Measurements from ENCODE around the gene GALNT5. TPM values are rescaled to one million over a fixed set of nuclear protein-coding genes. Genes with fewer than 3 reads are reported as not detected.

GALNT5 gene
- total and polyA plus RNA-seq, 10 of the 15 experiments (the other 5 are each of a cell fraction or from before 2014, with no cell fraction given) = under 0.01 to 0.25 (median 0.03) TPM; not detected in 4

DNA sequence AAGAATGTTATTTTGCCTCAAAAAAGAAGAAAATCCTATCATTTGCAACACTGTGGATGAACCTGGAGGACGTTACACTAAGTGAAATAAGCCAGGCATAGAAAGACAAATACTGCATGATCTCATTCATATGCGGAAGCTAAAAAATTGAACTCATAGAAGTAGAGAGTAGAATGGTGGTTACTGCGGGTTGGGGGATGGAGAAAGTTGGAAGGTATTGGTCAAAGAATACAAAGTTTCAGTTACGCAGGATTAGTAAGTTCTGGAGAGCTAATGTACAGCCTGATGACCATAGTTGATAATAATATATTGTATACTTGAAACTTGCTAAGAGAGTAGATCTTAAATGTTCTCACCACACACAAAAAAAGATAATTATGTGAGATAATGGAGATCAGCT is 5.0 kb upstream of the GALNT5 start (continued):
- TF ChIP-seq, protein P1, sequence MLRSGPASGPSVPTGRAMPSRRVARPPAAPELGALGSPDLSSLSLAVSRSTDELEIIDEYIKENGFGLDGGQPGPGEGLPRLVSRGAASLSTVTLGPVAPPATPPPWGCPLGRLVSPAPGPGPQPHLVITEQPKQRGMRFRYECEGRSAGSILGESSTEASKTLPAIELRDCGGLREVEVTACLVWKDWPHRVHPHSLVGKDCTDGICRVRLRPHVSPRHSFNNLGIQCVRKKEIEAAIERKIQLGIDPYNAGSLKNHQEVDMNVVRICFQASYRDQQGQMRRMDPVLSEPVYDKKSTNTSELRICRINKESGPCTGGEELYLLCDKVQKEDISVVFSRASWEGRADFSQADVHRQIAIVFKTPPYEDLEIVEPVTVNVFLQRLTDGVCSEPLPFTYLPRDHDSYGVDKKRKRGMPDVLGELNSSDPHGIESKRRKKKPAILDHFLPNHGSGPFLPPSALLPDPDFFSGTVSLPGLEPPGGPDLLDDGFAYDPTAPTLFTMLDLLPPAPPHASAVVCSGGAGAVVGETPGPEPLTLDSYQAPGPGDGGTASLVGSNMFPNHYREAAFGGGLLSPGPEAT (IDR thresholded peaks at IDR 0.05; ENCODE audit: low read depth) = no peak
- TF ChIP-seq TCF7 (IDR thresholded peaks at IDR 0.05; ENCODE audit: borderline replicate concordance) (0 out of 2 replicates have a peak, but pooled peaks have one; percentile 54), EED (IDR thresholded peaks at IDR 0.05; ENCODE audit: low read depth) (no peak), LARP7 (IDR thresholded peaks at IDR 0.05) (no peak), BRCA1 (IDR thresholded peaks at IDR 0.05; ENCODE audit: low read depth, low read length) (no peak), CREM (IDR thresholded peaks at IDR 0.05; ENCODE audit: low read depth) (peak; percentile 63)
- TF ChIP-seq, protein P2, sequence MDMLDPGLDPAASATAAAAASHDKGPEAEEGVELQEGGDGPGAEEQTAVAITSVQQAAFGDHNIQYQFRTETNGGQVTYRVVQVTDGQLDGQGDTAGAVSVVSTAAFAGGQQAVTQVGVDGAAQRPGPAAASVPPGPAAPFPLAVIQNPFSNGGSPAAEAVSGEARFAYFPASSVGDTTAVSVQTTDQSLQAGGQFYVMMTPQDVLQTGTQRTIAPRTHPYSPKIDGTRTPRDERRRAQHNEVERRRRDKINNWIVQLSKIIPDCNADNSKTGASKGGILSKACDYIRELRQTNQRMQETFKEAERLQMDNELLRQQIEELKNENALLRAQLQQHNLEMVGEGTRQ (IDR thresholded peaks at IDR 0.05; ENCODE audit: borderline replicate concordance, low read depth, low read length) = no peak

DNA sequence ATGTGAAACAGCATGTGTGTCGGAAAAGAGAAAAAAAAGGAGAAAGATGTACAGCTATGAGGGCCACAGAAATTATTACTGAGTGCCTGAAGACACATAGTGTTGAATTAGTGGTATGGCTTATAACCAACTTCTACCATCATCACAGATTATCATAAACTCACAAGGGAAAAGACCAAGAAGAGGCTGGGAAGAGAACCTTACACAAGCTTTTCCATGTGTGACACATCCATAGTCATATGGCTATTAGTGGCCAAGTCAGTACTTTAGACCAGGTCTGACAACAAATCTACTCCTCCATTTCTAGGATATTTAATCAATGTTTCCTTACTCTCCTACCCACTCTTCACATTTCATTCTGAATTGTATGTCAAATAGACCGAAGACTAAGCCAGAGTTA is 3.5 kb upstream of the GALNT5 start:
- ChIA-PET CTCF (no interaction called here), POLR2A (no interaction called here)
- WGBS (ENCODE audit: insufficient coverage, insufficient replicate concordance, low lambda C conversion rate, missing lambda C conversion rate) = 32% methylated on average over 2 of the region's 2 CpGs

More for the DNA sequence above, 3.5 kb upstream of the GALNT5 start:
- no peaks in the 10 kb centered on the region for H3K79me2 ChIP-seq (ENCODE audit: control insufficient read depth, insufficient read depth, low read length)
- intact Hi-C loops (cut with micrococcal nuclease; ENCODE audit: unreplicated experiment) (no loop called here), in situ Hi-C loops (cut with MboI) (no loop called here)
- FAIRE-seq (no peak), DNase-seq (ENCODE audit: low read depth, low spot score) (no peak), ATAC-seq (no peak)
- no peaks in the 10 kb centered on the region for H4K20me1 ChIP-seq (ENCODE audit: control insufficient read depth, insufficient read depth)
- no peaks in the 10 kb centered on the region for H3K9me3 ChIP-seq (replicated peaks; ENCODE audit: control insufficient read depth, insufficient read depth, low read length)
- no peak overlapping the region for H3K27ac ChIP-seq (ENCODE audit: control insufficient read depth, insufficient read depth)
- no peaks in the 10 kb centered on the region for H3K36me3 ChIP-seq (ENCODE audit: control insufficient read depth in 2 of 2, insufficient read depth in 2 of 2, low read length in 1 of 2)
- no peak overlapping the region for H2AFZ ChIP-seq (ENCODE audit: control insufficient read depth, low read depth, low read length)
- ChIA-PET SMC1A (ENCODE audit: uncharacterized antibody, unreplicated experiment) (interaction anchor here (1.2 to 1.8 kb wide), 2 partner anchors 10 to 16 kb away, joined by 4 to 6 read pairs; no protein-coding TSS in a partner anchor), RAD21 (ENCODE audit: unreplicated experiment) (no interaction called here)
- no peak overlapping the region for H3K4me3 ChIP-seq
- H3K4me1 ChIP-seq (ENCODE audit: control insufficient read depth, insufficient read depth, low read length) = peaks cover 12% of the 10 kb centered on the region
- TF ChIP-seq, protein P3, sequence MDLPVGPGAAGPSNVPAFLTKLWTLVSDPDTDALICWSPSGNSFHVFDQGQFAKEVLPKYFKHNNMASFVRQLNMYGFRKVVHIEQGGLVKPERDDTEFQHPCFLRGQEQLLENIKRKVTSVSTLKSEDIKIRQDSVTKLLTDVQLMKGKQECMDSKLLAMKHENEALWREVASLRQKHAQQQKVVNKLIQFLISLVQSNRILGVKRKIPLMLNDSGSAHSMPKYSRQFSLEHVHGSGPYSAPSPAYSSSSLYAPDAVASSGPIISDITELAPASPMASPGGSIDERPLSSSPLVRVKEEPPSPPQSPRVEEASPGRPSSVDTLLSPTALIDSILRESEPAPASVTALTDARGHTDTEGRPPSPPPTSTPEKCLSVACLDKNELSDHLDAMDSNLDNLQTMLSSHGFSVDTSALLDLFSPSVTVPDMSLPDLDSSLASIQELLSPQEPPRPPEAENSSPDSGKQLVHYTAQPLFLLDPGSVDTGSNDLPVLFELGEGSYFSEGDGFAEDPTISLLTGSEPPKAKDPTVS (IDR thresholded peaks at IDR 0.05; ENCODE audit: low read depth, low read length) = no peak
- TF ChIP-seq, protein P2 (IDR thresholded peaks at IDR 0.05; ENCODE audit: borderline replicate concordance, low read depth, low read length) = no peak
- TF ChIP-seq, protein P4, sequence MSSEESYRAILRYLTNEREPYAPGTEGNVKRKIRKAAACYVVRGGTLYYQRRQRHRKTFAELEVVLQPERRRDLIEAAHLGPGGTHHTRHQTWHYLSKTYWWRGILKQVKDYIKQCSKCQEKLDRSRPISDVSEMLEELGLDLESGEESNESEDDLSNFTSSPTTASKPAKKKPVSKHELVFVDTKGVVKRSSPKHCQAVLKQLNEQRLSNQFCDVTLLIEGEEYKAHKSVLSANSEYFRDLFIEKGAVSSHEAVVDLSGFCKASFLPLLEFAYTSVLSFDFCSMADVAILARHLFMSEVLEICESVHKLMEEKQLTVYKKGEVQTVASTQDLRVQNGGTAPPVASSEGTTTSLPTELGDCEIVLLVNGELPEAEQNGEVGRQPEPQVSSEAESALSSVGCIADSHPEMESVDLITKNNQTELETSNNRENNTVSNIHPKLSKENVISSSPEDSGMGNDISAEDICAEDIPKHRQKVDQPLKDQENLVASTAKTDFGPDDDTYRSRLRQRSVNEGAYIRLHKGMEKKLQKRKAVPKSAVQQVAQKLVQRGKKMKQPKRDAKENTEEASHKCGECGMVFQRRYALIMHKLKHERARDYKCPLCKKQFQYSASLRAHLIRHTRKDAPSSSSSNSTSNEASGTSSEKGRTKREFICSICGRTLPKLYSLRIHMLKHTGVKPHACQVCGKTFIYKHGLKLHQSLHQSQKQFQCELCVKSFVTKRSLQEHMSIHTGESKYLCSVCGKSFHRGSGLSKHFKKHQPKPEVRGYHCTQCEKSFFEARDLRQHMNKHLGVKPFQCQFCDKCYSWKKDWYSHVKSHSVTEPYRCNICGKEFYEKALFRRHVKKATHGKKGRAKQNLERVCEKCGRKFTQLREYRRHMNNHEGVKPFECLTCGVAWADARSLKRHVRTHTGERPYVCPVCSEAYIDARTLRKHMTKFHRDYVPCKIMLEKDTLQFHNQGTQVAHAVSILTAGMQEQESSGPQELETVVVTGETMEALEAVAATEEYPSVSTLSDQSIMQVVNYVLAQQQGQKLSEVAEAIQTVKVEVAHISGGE (CRISPR knock-in tag; IDR thresholded peaks at IDR 0.05) = no peak
- TF ChIP-seq ZNF207 (IDR thresholded peaks at IDR 0.05; ENCODE audit: borderline replicate concordance) (no peak), GATAD2B (conservative IDR thresholded peaks at IDR 0.05; ENCODE audit: low read depth) (no peak), FOXK2 (IDR thresholded peaks at IDR 0.05) (no peak), IRF4 (IDR thresholded peaks at IDR 0.05; ENCODE audit: low read depth, low read length) (no peak)
- H3K4me2 ChIP-seq (ENCODE audit: control insufficient read depth, insufficient read depth) = no peak overlapping the region
- no TSS peak for BruUV-seq (replicated peaks)
- no peak overlapping the region for H3K9ac ChIP-seq (ENCODE audit: control insufficient read depth, insufficient read depth, low read length)
- H3K27me3 ChIP-seq (replicated peaks in 1 of 2; ENCODE audit: control insufficient read depth in 2 of 2, insufficient read depth in 2 of 2, low read length in 1 of 2) = no peaks in the 10 kb centered on the region; a peak in 1 of 4 replicates

Measured in GM12878 (cell line).